GM11168 (cell line): ENCODE measurements around the gene FKBP5.
"Not testable (repeated sequence)": the region's sequence is repeated elsewhere in the genome, so short reads cannot be mapped to it uniquely, and the experiment has no call there.

ENCODE experiments used
- in situ Hi-C: fragments of 300-500 bp; cut with MboI; formaldehyde crosslinking; loops from one replicate; pipeline ENCODE4 v1.12.0; 2022; ENCODE audit warnings: low sequenced_read_pairs; ENCODE audit not compliant: unreplicated experiment

The FKBP5 gene

DNA sequence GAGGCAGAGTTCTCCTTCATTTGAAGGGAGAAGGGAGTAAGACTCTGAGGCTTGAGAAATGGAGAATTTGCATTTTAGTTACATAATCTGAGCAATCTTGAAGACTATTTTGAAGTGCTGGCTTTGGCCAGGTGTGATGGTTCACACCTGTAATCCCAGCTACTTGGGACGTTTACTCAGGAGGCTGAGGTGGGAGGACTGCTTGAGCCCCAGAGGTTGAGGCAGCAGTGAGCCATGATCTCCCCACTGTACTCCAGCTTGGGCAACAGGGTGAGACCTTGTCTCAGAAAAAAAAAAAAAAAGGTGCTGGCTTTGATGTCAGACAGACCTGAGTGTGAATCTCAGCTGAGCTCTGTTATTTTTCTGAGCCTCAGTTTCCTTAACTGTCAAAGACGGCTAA lies 35.8 kb upstream of the FKBP5 start:
- in situ Hi-C loops: no loop called here

DNA sequence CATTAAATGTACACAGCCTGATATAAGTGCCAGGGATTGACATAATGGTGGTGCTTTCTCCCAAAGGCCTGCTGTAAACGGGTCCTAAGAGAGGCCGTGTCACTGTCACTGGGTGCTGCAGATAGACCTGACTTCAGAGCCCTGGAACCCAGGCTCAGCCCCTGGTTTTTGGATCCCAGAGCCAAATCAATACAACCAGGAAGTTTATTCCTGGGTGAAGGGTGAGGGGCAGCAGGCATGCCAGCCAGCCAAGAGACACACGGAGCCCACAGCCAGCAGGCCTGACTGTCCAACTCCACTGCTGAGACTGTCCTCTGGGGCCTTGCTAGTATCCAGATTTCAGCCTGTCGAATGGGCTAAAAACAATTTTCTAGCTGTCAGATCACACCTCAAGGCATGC lies 35.3 kb upstream of the FKBP5 start:
- in situ Hi-C loops: no loop called here

DNA sequence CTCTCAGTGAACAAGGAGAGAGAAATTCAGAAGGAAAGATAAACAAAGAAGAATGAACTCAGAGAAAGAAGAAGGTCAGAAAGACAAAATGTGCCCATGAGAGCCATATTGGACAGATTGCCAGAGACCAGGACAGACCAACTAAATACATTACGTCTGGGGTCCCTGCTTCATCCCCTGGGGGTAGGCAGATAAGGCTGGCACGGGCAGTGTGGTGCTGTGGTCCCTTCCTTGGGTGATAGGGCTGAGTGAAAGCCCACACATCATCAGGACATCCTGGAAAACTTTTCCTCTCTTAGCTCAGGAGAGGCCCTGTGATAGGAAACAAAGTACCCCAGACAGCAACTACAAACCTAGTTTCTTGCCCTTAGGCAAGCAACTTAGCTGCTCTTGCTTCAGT lies 34.9 kb upstream of the FKBP5 start:
- in situ Hi-C loops: no loop called here

DNA sequence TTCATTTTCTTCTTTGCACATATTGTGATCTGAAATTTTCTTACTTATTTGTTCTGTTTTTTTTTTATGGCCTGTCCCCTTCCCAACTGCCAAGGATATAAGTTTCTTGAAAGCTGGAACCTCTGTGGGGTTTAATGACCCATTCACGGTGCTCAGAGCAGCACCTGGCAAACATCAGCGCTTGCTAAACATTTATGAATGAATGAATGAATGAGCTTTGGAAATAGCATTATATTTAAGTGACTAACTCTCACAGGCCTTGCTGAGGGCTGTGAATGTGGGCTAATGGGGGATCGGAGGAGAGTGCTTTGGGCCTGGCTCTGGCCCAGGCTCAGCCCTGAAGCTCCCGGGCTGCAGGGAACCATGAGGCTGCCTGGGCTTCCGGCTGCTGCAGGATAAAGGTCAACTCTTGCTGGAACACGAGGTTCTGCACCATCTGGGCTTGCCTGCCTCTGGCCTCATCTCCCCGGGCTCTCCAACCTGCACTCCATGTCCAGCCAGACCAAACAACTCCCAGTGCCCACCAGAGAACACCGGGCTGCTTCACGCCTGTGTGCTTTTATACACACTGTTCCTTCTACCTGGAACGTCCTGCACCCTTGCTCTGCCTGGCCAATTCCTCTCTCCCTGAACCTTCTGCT lies 33.5 kb upstream of the FKBP5 start:
- in situ Hi-C loops: no loop called here

DNA sequence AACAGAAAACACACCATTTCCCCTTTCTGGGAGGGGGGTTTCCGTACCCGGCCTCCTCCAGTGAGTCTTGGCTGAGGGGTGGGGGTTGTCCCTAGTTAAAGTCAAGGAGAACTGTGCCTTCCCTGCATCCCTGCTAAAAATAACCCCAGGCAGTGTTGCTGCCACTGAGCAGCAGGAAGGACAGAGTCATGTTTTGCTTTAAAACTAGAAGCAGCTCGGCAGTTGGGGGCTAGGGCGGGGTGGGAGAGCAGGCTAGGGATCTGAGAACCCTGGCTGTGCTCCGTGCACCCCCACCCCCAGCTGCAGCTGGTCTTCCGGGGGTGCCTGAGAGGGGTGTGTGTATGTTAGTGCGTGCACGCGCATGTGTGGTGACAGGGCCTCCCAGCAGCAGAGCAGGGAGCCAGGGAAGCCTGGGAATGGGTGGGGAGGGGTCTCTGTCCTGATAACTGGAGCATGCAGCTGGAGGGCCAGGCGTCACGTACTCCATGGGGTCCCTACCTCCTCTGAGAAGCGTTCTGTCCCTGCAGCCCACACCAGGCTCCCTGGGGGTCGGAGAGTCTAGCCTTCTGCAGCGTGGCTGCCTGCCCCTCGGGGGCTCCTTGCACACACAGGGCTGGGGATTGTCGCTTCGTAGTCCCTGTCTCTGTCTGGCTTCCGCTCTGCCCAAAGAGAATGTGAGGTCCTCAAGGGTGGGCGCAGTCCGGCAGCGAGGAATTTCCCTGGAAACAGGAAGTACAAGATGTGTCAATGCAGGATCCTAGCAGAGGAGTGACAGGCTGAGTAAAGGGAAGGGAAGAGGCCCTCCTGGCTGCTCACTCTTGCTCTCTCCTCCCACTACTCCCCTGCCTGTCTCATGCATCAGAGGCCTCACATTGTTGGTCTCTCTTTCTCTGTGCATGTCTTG lies 31.4 kb upstream of the FKBP5 start:
- in situ Hi-C loops: no loop called here

DNA sequence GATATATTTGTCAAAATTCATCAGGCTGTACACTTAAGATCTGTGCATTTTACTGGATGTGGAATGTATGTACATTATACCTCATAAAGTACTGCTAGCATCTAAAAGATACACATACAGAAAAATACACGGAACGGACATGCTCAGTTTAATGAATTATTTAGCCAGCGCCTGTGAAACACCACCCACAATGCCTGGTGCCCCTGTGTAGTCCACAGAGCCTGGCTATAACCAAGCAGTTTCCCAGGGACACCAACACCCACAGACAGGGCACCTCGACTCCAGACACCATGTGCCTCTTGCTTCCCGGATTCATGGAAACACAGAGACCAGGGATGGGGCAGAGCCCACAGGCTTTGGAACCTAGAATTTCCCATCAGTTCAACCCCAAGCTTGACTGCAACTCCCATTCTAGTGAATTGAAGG lies 30.7 kb upstream of the FKBP5 start:
- in situ Hi-C loops: no loop called here

DNA sequence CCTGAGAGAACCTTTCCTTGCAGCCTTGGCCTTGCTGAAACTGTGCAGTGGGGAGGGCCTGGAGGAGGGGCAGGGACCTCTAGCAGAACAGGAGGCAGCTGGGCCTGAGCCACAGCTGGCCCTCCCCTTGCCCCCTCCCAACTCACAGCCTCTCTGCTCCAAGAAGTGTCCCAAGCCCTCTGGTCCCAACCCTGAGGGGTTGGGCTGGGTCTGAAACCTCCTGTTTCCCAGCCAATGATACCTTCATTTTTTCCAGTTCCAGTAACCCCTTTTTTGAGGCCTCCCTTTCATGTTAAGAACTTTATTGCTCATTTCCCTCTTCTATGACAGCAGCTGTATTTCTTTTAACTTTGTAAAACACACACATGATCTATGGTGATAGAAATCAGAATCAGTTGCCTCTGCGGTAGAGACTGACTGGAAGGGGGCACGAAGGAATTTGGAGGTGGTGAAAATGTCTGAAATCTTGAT lies 30.2 kb upstream of the FKBP5 start:
- in situ Hi-C loops: no loop called here

DNA sequence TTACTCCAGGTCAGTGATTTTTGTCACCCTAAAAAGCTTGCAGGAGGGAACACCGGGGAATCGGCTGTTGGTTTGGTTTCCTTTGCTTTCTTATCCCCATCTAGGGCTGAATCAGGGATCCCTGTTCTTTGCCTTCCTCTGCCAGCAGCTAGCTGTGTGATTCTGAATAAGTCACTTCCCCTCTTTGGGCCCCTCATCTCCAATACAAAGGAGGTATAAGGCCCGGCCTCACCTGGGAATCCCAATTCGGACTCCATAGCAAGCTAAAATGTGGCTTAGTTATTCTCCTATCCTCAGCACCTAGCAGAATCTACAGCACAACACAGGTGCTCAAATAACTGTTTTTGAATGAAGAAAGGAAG lies 29.6 kb upstream of the FKBP5 start:
- in situ Hi-C loops: no loop called here

DNA sequence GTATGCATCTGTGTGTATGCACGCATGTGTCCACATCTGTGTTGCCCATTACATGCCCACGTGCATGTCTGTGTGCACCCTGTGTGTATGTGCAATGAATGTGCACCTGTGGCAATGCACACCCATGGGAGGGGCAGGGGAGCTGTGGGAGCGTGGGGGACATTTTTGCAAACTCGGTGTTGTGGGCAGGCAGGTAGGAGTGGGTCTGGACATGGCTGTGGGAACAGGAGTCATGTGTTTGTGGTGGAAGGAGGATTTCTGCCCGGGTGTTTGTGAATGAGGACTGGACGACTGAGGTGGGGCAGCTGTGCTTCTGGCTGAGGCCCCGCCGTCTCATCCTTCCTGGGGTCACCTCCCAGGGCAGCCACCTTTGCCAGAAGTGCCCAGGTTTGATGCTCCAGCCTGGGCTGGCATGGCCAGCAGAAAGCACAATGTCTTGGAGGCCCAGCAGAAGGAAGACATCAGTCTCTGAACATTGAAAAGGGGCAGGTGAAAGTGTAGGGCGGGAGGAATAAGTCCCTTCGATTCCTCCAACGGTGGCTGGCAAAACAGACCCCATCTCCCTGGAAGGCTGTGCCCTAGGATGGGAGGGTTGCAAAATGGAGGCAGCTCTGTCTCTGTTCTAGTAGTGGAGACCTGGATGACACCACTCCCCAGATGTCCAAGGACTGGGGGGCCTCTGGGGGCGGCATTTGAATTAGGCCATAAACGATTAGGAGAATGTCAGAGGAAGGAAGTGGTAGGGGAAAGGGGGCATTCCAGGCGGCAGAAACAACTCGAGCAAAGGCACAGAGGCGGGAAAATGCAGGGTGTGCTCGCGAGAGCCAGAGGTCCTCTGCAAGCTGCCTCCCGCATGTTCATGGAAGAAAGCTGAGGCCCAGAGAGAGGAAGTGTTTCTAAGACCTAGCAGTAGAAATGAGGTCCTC lies 29.0 kb upstream of the FKBP5 start:
- in situ Hi-C loops: no loop called here

DNA sequence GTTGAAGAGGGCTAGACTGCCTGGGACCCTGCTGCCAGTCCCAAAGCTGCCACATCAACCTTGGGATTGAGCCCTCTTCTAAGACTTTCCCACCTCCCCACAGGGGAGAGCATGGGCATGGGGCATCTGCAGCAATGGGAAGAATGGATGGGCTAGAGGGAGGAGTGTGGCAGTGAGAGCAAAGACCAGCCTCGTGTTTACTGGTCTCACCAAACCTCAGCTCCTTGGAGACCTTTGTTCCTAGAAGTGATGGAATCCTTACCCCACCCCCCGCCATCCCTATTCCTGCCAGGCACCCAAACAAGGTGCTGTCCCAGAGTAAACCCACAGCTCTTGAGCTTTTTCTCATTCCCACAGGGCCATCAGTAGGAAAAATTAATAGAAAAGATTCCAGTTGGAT lies 28.1 kb upstream of the FKBP5 start:
- in situ Hi-C loops: no loop called here

DNA sequence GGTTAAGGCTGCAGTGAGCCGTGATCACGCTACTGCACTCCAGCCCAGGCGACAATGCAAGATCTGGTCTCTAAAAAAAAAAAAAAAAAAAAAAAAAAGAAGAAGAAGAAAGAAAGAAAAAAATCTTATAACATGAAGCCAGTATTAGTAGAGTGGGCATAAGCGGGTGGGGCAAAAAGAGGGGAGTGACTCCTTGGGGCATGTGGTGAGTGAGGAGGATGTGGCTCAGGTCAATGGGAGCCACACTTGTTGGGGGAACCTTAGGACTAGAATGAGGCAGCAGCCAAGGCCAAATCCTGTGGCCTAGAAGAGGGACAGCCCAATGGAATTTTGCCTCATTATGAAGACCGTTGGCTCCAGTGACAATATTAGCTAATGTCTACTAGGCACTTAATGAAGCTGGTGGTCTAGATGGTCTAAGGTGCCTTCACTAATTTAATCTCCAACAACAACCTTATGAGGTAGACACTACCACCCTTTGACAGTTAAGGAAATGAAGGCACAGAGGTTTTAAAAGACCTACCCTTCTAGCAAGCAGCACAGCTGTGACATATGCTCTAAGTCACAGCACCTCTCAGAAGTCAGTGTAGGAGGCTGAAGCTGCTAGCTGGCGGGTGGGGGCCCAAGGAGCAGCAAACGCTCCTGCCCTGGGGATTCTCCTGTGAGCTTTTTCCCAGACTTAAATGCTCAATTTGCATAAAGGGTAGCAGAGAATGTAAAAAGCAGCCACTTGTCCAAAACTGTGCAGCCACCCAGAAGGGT lies 24.5 kb upstream of the FKBP5 start:
- in situ Hi-C loops: no loop called here

DNA sequence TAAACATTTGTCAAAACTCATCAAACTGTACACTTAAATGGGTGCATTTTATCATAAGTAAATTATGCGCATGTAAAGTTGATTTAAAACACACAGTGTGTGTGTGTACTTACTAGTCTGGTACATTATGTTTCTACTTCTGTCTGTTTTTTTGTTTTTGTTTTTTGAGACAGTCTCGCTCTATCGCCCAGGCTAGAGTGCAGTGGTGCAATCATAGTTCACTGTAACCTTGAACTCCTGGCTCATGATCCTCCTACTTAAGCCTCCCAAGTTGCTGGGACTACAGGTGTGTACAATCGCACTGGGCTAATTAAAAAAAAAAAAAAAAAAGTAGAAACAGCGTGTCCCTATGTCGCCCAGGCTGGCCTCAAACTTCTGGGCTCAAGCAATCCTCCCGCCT lies 23.0 kb upstream of the FKBP5 start:
- in situ Hi-C loops: no loop called here

DNA sequence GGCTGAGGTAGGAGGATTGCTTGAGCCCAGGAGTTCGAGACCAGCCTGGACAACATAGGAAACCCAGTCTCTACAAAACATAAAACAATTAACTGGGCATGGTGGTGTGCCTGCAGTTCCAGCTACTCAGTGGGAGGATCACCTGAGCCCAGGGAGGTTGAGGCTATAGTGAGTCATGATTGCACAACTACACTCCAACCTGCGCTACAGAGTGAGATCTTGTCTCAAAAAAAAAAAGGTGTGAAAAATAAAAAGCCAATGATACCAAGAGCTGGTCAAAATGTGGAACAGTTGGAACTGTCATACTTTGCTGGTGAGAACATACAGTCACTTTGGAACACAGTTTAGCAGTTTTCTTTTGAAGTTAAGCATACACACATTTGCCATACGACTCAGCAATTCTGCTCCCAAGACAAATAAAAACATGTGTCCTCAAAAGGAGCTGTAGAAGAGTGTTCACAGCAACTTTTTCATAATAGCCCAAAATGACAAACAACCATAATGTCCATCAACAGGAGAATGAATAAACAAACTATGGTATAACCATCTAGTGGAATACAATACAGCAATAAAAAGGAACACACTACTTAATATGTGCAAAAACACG lies 21.6 kb upstream of the FKBP5 start:
- in situ Hi-C loops: no loop called here

DNA sequence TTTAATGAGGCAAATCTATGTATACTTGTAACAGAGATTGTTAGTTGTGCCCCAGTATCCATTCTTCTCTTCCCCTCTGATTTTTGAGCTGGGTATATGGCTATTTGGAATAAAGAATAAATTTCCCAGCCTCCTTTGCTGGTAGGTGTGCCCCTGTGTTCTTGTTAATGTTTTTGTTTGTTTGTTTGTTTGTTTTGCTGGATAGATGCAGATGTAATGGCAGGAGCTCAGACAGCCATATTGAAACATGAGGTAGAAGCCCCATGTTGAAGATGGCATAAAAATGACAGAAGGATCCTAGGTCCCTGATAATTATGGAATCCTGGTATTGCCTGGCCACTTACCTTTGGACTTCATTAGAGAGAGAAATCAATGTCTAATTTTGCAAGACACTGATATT lies 19.9 kb upstream of the FKBP5 start:
- in situ Hi-C loops: no loop called here

DNA sequence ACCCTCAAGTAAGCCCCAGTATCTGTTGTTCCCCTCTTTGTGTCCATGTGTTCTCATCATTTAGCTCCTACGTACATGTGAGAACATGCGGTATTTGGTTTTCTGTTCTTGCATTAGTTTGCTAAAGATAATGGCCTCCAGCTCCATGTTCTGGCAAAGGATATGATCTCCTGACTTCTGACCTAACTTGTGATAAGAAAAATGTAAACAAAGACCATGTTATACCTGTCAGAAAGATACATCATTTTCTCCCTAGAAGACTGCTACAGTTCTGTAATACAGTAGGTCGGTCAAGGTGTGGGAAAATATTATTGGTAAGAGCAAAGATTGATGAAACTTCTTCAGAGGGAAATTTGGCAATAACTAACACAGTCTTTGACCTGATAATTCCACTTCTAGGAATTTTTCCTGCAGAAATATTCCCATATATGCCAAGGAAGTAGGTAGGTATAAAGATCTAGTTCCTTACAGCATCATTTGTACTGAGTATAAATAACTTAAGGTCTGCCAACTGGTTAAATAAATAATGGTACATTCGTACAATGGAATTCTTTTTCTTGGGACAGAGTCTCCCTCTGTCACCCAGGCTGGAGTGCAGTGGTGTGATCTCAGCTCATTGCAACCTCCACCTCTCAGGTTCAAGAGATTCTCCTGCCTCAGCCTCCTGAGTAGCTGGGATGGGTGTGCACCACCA lies 19.1 kb upstream of the FKBP5 start:
- in situ Hi-C loops: no loop called here

DNA sequence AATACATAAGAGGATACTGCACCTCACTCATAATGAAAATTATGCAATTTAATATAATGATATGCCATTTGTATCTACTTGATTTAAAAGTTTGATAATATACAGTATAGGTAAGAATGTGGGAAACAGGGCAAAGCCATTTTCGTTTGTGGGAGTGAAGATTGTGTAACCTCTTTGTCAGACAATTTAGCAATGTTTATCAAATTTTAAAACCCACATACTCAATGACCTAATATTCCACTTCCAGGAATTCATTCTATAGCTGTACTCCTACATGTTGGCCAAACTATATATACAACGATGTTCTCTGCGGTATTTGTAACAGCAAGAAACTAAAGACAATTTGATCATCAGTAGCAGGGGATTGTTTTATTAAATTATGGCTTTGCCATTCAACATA lies 17.8 kb upstream of the FKBP5 start:
- in situ Hi-C loops: no loop called here

DNA sequence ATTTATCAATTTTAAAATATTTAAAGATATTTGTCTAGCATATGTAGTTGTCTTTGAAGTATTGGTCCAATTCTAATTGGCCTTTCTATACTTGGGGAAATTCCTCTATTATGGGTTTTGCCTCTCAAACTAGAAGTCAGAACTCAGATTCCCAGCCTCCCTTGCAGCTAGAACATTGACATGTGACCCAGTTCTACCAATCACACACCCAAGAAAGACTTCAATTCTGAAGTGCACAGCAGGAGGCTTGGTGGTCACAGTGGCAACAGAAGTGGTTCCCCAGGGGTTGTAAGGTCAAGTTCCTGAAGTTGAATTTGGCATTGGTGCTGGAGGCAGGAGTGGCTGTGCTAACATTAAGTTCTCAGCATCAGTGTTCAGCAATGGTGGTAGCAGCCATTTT lies 14.8 kb upstream of the FKBP5 start:
- in situ Hi-C loops: no loop called here

DNA sequence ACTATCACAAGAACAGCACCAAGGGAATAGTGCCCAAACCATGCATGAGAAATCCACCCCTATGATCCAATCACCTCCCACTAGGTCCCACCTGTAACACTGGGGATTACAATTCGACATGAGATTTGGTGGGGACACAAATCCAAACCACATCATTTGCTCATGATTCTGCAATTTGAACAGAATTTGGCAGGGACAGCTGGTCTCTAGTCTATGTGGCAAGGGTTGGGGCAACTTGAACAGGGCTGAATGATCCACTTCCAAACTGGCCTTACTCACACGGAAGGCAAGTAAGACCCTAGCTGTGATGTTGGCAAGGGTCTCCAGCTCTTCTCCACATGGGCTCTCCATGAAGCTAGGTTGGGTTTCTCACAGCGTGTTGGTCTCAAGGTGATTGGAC lies 10.1 kb upstream of the FKBP5 start:
- in situ Hi-C loops: no loop called here

DNA sequence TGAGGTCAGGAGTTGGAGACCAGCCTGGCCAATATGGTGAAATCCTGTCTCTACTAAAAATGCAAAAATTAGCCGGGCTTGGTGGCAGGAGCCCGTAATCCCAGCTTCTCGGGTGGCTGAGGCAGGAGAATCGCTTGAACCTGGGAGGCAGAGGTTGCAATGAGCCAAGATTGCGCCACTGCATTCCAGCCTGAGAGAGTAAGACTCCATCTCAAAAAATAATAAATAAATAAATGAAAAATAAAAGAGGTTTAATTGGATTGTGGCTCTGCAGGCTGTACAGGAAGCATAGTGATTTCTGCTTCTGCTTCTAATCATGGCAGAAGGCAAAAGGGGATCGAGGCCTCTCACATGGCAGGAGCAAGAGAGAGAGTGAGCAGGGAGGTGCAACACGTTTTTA lies 9.7 kb upstream of the FKBP5 start:
- in situ Hi-C loops: not testable (repeated sequence)
